Measurements from ENCODE around the gene TTC9B. TPM values are rescaled to one million over a fixed set of nuclear protein-coding genes. Genes with fewer than 3 reads are reported as not detected.

The TTC9B gene
- total and polyA plus RNA-seq, 2 of the 4 experiments (the other 2 are of a cell fraction), result not detected

DNA sequence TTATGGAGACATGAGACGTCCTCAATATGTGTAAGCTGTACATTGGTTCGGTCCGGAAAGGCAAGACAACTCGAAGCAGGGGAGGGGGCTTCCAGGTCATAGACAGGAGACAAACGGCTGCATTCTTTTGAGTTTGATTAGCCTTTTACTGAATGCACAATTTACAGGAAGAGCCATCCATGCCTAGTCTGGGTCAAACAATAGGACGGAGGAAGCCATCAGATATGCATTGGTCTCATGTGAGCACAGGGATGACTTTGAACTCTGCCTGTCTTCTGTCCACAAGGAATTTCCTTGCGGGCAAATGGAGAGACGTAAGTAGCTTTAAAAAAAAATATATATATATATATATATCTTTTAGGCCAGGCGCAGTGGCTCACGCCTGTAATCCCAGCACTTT is 10.2 kb upstream of the TTC9B start:
- Histone ChIP-seq H2AK9ac (replicated peaks; ENCODE audit: low read depth, low read length, poor library complexity) (no peak overlapping the region), H3K36me3 (ENCODE audit: control insufficient read depth, insufficient read depth, low read length) (peaks cover 3% of the 10 kb centered on the region; the same call in 1 of the 2 replicates), H4K8ac (ENCODE audit: low read depth in 2 of 2, low read length in 2 of 2) (no peak overlapping the region), H2BK120ac (ENCODE audit: low read depth, low read length) (no peak overlapping the region), H3K18ac (ENCODE audit: low read depth, low read length) (no peak overlapping the region), H2AK5ac (ENCODE audit: low read depth, low read length) (no peak overlapping the region), H3K4me2 (ENCODE audit: low read depth, low read length) (no peak overlapping the region), H3K27me3 (ENCODE audit: control insufficient read depth, insufficient read depth, low read length) (no peaks in the 10 kb centered on the region), H3K9me3 (ENCODE audit: control insufficient read depth, insufficient read depth, low read length) (no peaks in the 10 kb centered on the region), H3K4me1 (ENCODE audit: control insufficient read depth, insufficient read depth, low read length) (peaks cover 16% of the 10 kb centered on the region), H4K5ac (ENCODE audit: low read depth, low read length) (no peak overlapping the region), H3K9me1 (ENCODE audit: insufficient read depth, low read length) (peaks cover 18% of the 10 kb centered on the region), H3K9ac (ENCODE audit: low read depth, low read length) (no peak overlapping the region), H3K27ac (ENCODE audit: insufficient read depth, low read length) (no peak overlapping the region), H2AFZ (replicated peaks; ENCODE audit: low read length, poor library complexity) (no peak overlapping the region), H2BK20ac (ENCODE audit: low read depth, low read length) (no peak overlapping the region), H3K56ac (ENCODE audit: extremely low read depth, insufficient read depth, low read length) (no peak overlapping the region), H4K20me1 (ENCODE audit: insufficient read depth, low read length) (no peaks in the 10 kb centered on the region), H3K14ac (replicated peaks; ENCODE audit: low read depth, low read length) (no peak overlapping the region), H2BK5ac (ENCODE audit: low read depth, low read length, poor library complexity, severe bottlenecking) (no peak overlapping the region), H3K4ac (ENCODE audit: low read depth, low read length) (no peak overlapping the region), H3K23ac (ENCODE audit: low read depth, low read length) (no peak overlapping the region), H3K4me3 (ENCODE audit: insufficient read depth, low read depth, low read length) (no peak overlapping the region), H4K91ac (ENCODE audit: insufficient read depth, low read depth, low read length) (no peak overlapping the region), H3K79me1 (ENCODE audit: low read depth in 1 of 2, low read length in 2 of 2) (0 out of 4 replicates have a peak, but pooled peaks cover 4 to 7% of the 10 kb centered on the region in 2 experiments), H2BK15ac (ENCODE audit: low read depth, low read length) (no peak overlapping the region)
- dilution Hi-C loops (cut with HindIII; ENCODE audit: low sequenced_read_pairs, unreplicated experiment), result no loop called here
- POLR2A ChIA-PET (ENCODE audit: unreplicated experiment), result no interaction called here
- WGBS, 2 experiments (ENCODE audit: extremely low coverage in 2 of 2, insufficient read length in 1 of 2), result 81% methylated on average over 6 of the region's 10 CpGs; no CpG with 5 or more reads in 1 of the 2 experiments
- TF ChIP-seq MAZ (IDR thresholded peaks at IDR 0.05; ENCODE audit: borderline replicate concordance, low read depth, low read length), result no peak
- TF ChIP-seq SMC3 (IDR thresholded peaks at IDR 0.05; ENCODE audit: low read depth, low read length), result no peak
- no peak for TF ChIP-seq NFE2L2 (IDR thresholded peaks at IDR 0.05; ENCODE audit: low read depth, low read length)
- in situ Hi-C loops (cut with MboI; ENCODE audit: low sequenced_read_pairs), result no loop called here
- no TSS peak for BruUV-seq (replicated peaks)
- DNase-seq, result no peak
- CTCF ChIA-PET, result interaction anchor here (0.6 kb wide), 1 partner anchor 358 kb away, joined by 3 read pairs; no protein-coding TSS in a partner anchor
- no peak for ATAC-seq (ENCODE audit: low read depth)
- intact Hi-C loops (cut with micrococcal nuclease), result no loop called here
